ENCODE measurements around the gene DNAH17.

GRCh38 chr17:78577296-78577695 is at the start of gene DNAH17:
- no peak for TF ChIP-seq RARB (CRISPR knock-in tag; IDR thresholded peaks at IDR 0.05)
- TF ChIP-seq ZFP3 (CRISPR knock-in tag; IDR thresholded peaks at IDR 0.05): no peak
- TF ChIP-seq, protein P1, sequence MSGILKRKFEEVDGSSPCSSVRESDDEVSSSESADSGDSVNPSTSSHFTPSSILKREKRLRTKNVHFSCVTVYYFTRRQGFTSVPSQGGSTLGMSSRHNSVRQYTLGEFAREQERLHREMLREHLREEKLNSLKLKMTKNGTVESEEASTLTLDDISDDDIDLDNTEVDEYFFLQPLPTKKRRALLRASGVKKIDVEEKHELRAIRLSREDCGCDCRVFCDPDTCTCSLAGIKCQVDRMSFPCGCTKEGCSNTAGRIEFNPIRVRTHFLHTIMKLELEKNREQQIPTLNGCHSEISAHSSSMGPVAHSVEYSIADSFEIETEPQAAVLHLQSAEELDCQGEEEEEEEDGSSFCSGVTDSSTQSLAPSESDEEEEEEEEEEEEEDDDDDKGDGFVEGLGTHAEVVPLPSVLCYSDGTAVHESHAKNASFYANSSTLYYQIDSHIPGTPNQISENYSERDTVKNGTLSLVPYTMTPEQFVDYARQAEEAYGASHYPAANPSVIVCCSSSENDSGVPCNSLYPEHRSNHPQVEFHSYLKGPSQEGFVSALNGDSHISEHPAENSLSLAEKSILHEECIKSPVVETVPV (CRISPR knock-in tag; IDR thresholded peaks at IDR 0.05): no peak
- no peak for TF ChIP-seq ZNF8 (CRISPR knock-in tag; IDR thresholded peaks at IDR 0.05)
- no peak for TF ChIP-seq ZNF70 (CRISPR knock-in tag; IDR thresholded peaks at IDR 0.05)
- TF ChIP-seq, protein P2, sequence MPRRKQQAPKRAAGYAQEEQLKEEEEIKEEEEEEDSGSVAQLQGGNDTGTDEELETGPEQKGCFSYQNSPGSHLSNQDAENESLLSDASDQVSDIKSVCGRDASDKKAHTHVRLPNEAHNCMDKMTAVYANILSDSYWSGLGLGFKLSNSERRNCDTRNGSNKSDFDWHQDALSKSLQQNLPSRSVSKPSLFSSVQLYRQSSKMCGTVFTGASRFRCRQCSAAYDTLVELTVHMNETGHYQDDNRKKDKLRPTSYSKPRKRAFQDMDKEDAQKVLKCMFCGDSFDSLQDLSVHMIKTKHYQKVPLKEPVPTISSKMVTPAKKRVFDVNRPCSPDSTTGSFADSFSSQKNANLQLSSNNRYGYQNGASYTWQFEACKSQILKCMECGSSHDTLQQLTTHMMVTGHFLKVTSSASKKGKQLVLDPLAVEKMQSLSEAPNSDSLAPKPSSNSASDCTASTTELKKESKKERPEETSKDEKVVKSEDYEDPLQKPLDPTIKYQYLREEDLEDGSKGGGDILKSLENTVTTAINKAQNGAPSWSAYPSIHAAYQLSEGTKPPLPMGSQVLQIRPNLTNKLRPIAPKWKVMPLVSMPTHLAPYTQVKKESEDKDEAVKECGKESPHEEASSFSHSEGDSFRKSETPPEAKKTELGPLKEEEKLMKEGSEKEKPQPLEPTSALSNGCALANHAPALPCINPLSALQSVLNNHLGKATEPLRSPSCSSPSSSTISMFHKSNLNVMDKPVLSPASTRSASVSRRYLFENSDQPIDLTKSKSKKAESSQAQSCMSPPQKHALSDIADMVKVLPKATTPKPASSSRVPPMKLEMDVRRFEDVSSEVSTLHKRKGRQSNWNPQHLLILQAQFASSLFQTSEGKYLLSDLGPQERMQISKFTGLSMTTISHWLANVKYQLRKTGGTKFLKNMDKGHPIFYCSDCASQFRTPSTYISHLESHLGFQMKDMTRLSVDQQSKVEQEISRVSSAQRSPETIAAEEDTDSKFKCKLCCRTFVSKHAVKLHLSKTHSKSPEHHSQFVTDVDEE (CRISPR knock-in tag; IDR thresholded peaks at IDR 0.05): no peak
- TF ChIP-seq, protein P3, sequence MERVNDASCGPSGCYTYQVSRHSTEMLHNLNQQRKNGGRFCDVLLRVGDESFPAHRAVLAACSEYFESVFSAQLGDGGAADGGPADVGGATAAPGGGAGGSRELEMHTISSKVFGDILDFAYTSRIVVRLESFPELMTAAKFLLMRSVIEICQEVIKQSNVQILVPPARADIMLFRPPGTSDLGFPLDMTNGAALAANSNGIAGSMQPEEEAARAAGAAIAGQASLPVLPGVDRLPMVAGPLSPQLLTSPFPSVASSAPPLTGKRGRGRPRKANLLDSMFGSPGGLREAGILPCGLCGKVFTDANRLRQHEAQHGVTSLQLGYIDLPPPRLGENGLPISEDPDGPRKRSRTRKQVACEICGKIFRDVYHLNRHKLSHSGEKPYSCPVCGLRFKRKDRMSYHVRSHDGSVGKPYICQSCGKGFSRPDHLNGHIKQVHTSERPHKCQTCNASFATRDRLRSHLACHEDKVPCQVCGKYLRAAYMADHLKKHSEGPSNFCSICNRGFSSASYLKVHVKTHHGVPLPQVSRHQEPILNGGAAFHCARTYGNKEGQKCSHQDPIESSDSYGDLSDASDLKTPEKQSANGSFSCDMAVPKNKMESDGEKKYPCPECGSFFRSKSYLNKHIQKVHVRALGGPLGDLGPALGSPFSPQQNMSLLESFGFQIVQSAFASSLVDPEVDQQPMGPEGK (CRISPR knock-in tag; IDR thresholded peaks at IDR 0.05; ENCODE audit: borderline replicate concordance): no peak
- TF ChIP-seq ZNF565 (CRISPR knock-in tag; conservative IDR thresholded peaks at IDR 0.05; ENCODE audit: low read depth): no peak
- TF ChIP-seq ZFP30 (CRISPR knock-in tag; IDR thresholded peaks at IDR 0.05): no peak
- TF ChIP-seq ESRRG (CRISPR knock-in tag; IDR thresholded peaks at IDR 0.05): no peak
- no peak for TF ChIP-seq CSDC2 (CRISPR knock-in tag; IDR thresholded peaks at IDR 0.05)

Data from SK-N-SH treated with all-trans-retinoic acid at 6 μM for 48 hours (cell line).